ENCODE data around the gene DPRX.
"Not testable (repeated sequence)": the region's sequence is repeated elsewhere in the genome, so short reads cannot be mapped to it uniquely, and the experiment has no call there.

Gene DPRX

DNA sequence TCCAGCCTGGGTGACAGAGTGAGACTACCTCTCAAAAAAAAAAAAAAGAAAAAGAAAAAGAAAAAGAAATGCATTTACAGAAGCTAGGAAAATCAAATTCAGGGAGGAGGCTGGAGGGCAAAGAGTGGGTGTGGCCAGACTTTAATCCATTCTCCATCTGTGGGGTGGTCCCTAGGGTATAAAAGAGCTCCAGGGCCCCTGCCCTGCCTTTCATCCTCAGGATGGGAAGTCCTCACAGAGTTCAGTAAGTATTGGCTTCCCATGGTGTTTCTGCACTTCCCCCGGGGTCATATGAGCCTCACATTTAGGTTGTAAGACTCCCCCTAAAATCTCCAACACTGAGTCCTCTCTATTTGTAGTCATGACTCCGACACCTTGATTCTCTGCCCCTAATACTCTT lies 33.0 kb downstream of the DPRX start:
- TF ChIP-seq, protein P1, sequence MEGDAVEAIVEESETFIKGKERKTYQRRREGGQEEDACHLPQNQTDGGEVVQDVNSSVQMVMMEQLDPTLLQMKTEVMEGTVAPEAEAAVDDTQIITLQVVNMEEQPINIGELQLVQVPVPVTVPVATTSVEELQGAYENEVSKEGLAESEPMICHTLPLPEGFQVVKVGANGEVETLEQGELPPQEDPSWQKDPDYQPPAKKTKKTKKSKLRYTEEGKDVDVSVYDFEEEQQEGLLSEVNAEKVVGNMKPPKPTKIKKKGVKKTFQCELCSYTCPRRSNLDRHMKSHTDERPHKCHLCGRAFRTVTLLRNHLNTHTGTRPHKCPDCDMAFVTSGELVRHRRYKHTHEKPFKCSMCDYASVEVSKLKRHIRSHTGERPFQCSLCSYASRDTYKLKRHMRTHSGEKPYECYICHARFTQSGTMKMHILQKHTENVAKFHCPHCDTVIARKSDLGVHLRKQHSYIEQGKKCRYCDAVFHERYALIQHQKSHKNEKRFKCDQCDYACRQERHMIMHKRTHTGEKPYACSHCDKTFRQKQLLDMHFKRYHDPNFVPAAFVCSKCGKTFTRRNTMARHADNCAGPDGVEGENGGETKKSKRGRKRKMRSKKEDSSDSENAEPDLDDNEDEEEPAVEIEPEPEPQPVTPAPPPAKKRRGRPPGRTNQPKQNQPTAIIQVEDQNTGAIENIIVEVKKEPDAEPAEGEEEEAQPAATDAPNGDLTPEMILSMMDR (IDR thresholded peaks at IDR 0.05; ENCODE audit: low read depth, low read length, missing control alignments) = no peak
- DNase-seq (ENCODE audit: low read depth) = no peak
- no peak overlapping the region for H3K4me3 ChIP-seq (ENCODE audit: low read depth, low read length)

- DNase-seq (ENCODE audit: low read depth); H3K4me3 ChIP-seq (ENCODE audit: low read depth, low read length): not testable (repeated sequence)
These were observed 34.5 kb downstream of the DPRX start for GRCh38 chr19:53666331-53666730.

GRCh38 chr19:53668804-53669203 lies 37.0 kb downstream of the DPRX start:
- not testable (repeated sequence) for H3K4me3 ChIP-seq (ENCODE audit: low read depth, low read length); DNase-seq (ENCODE audit: low read depth)

DNA sequence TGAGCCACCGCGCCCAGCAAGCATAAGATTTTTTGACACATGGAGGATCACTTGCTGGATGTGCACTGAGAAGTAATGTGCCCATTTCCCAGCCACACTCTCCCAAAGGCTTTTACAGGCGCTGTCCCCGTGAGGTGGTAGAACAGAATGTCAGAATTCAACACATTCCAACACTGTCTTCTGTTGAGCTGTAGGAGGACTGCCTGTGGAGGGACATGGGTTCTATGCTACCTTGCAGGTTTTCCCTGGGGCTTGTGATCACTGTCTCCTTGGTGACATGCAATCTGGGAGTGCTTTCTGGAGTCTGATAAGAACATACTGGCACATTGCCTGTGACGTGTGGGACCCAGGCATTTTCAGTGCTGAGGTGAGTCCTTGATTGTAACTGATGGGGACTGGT lies 38.5 kb downstream of the DPRX start:
- TF ChIP-seq, protein P1 (IDR thresholded peaks at IDR 0.05; ENCODE audit: low read depth, low read length, missing control alignments) = no peak
- no peak for DNase-seq (ENCODE audit: low read depth)
- no peak overlapping the region for H3K4me3 ChIP-seq (ENCODE audit: low read depth, low read length)

DNA sequence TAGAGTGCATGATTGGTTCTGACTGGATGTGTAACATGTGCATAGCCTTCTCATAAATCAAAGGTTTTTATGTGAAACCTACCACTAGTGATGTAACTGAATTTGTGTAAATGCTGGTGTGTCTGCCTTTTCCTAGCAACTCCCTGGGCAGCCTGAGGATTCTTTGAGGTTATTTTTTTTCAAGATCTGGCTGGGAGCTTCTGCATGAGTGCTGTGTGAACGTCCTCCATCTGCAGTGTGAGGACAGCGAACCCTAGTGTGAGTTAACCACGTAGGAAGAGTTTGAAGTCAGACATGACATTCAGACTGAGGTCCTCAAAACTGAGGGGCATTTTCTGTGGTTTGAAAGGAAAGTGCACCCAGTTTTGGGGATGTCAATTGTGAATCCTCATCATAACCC lies 39.9 kb downstream of the DPRX start:
- no peak for DNase-seq (ENCODE audit: low read depth)
- TF ChIP-seq, protein P1 (IDR thresholded peaks at IDR 0.05; ENCODE audit: low read depth, low read length, missing control alignments) = no peak
- H3K4me3 ChIP-seq (ENCODE audit: low read depth, low read length) = no peak overlapping the region
